ENCODE measurements around the gene PYGM.

PYGM gene

DNA sequence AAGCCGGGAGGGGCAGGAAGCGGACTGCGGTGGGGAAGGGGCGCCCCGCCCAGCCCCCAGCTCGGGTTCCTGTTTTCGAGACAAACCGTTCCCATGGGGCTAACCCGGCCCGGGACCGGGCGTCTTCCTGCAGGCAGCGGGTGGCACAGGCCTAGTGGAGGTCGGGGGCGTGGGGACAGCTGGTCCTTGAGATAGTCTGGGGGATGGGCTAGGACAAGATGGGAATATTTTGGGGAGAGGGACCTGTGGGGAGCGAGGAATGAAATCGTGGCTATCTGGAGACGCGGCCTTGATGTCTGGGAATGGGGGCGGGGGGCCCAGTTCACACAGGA, 14.6 kb downstream of the PYGM start:
- no peak for DNase-seq (ENCODE audit: low read depth)
- peak overlapping the region; percentile 12; the same call in 1 of the 2 replicates for H3K4me3 ChIP-seq (ENCODE audit: low read length)
- TF ChIP-seq, protein P1, sequence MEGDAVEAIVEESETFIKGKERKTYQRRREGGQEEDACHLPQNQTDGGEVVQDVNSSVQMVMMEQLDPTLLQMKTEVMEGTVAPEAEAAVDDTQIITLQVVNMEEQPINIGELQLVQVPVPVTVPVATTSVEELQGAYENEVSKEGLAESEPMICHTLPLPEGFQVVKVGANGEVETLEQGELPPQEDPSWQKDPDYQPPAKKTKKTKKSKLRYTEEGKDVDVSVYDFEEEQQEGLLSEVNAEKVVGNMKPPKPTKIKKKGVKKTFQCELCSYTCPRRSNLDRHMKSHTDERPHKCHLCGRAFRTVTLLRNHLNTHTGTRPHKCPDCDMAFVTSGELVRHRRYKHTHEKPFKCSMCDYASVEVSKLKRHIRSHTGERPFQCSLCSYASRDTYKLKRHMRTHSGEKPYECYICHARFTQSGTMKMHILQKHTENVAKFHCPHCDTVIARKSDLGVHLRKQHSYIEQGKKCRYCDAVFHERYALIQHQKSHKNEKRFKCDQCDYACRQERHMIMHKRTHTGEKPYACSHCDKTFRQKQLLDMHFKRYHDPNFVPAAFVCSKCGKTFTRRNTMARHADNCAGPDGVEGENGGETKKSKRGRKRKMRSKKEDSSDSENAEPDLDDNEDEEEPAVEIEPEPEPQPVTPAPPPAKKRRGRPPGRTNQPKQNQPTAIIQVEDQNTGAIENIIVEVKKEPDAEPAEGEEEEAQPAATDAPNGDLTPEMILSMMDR (conservative IDR thresholded peaks at IDR 0.05; ENCODE audit: low read length): no peak

GRCh38 chr11:64744544-64745188, 15.1 kb downstream of the PYGM start:
- H3K4me3 ChIP-seq (ENCODE audit: low read length): no peak overlapping the region
- no peak for DNase-seq (ENCODE audit: low read depth)
- TF ChIP-seq, protein P1 (conservative IDR thresholded peaks at IDR 0.05; ENCODE audit: low read length): no peak

DNA sequence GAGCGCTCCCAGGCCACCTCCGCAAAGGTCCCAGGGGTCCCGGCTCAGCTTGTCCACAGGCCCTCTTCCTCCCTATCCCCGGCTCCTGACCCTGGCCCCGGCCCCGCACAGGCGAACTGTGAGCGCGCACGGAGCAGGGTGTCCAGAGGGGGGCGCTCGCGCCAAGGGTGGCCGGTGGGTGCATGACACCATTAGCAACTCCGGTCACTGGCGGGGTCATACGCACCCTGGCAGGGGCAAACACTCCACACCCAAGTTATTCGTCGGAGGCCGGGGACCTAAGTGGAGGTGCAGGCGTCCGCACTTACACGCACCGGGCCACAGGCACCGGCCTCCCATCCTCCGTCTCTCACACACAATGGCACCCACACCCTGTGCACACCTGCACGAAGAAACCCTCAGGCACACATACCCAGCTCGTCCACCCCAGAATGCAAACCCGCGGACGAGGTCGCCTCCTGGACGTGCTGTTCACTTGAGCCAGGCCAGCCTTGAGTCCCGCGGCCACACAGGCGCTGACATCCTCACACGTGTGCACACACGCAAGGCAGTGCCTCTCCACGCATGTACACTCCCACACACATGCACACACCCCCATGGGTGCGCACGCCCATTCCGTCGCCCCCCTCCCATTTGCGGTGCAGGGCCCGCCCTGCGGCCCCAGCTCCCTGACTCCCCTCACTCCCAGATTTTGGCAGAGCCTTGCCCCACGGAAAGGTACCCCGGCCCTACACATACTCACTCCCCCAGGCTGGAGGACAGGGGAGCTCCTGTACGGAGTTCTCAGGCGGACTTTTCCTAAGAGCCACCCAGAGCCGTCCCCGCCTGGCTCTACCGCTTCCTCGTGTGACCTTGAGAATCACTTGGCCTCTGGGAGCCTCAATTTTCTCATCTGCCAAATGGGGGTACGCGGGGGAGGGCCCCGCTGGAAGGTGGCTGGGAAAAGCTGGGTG, 15.9 kb downstream of the PYGM start, which contains the start of gene RASGRP2:
Gene RASGRP2 (minus strand): TSS at position 552 of the 953 bp plus-strand sequence. CDS start 1,276 bp downstream, outside the sequence.
- TF ChIP-seq, protein P1 (conservative IDR thresholded peaks at IDR 0.05; ENCODE audit: low read length): peak; percentile 44
- no peak for DNase-seq (ENCODE audit: low read depth)

GRCh38 chr11:64742889-64743590, 16.7 kb downstream of the PYGM start:
- peak; percentile 32 for DNase-seq (ENCODE audit: low read depth)
- H3K4me3 ChIP-seq (ENCODE audit: low read length): peak overlapping the region; percentile 57
- TF ChIP-seq, protein P1 (conservative IDR thresholded peaks at IDR 0.05; ENCODE audit: low read length): peak; percentile 56

More for the DNA sequence above, 15.9 kb downstream of the PYGM start, which contains the start of gene RASGRP2:
- peak within 1 kb of the TSS; percentile 43 for H3K4me3 ChIP-seq (ENCODE audit: low read length)

- no peak for DNase-seq (ENCODE audit: low read depth)
- TF ChIP-seq, protein P1 (conservative IDR thresholded peaks at IDR 0.05; ENCODE audit: low read length): no peak
- H3K4me3 ChIP-seq (ENCODE audit: low read length): peak overlapping the region; percentile 57
Observed at GRCh38 chr11:64742087-64742888, 17.5 kb downstream of the PYGM start.

GRCh38 chr11:64741375-64742086, 18.2 kb downstream of the PYGM start:
- TF ChIP-seq, protein P1 (conservative IDR thresholded peaks at IDR 0.05; ENCODE audit: low read length): no peak
- DNase-seq (ENCODE audit: low read depth): no peak
- no peak overlapping the region for H3K4me3 ChIP-seq (ENCODE audit: low read length)

Data from AG10803 (cell line).